NOMO-1 treated with dmso at 0.1 percent for 144 hours (cell line): ENCODE results near the gene PRDM2.

ENCODE experiments used
- DNase-seq: peaks from one replicate; lab custom pipeline; 2025; ENCODE audit not compliant: unreplicated experiment; lab: John Stamatoyannopoulos, UW

The PRDM2 gene

GRCh38 chr1:13731897-13732296 is 31.9 kb downstream of the PRDM2 start:
- DNase-seq = no peak

DNA sequence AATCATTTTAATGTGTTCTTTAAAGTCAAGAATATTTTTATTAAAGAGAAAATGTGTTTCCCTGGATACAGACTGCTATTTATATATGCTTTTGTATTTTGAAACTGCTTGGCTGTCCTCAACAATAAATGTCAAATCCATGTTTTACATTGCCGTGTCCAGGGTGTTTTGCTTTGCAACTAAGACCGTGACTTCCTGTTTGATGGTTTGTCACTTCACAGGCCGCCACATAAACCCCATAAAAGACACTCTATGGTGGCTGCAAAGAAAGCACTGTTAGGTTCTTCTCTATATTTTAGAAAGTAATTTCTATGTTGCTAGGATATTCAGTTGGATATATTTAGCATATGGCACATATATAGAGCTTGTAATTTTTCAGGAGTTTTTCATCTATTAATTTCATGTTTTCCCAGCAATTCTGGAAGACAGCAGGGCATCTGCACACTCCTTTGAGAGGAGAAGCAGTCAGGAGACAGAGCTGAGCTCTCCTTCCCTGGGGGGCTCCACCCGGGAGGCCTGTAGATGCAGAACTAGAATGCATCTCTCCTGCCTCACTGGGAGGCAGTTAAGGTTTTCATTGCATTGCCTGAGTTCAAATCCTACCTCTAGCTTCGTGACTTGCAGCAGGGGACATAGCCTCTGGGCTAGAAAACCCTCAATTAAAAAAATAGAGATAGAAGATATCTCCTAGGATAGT is 33.1 kb downstream of the PRDM2 start:
- no peak for DNase-seq

DNA sequence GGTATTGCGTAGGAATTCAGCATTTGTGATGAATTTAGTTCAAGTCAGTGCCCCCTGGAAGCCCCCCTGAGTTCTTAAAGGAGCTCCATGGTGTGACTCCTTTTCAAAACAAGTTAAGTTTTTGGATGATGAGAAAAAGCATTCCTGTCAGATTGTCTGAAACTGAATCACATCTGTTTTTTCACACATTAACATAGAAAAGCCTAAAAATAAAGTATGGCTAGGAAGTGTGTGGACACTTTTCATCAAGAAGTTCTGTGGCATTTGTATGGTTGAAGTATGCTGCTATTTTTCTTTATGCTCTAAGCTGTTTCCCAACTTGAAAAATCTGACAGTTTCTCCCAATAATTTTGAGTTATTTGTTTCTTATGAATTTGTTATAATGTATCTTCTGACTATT is 33.7 kb downstream of the PRDM2 start:
- DNase-seq = no peak

DNA sequence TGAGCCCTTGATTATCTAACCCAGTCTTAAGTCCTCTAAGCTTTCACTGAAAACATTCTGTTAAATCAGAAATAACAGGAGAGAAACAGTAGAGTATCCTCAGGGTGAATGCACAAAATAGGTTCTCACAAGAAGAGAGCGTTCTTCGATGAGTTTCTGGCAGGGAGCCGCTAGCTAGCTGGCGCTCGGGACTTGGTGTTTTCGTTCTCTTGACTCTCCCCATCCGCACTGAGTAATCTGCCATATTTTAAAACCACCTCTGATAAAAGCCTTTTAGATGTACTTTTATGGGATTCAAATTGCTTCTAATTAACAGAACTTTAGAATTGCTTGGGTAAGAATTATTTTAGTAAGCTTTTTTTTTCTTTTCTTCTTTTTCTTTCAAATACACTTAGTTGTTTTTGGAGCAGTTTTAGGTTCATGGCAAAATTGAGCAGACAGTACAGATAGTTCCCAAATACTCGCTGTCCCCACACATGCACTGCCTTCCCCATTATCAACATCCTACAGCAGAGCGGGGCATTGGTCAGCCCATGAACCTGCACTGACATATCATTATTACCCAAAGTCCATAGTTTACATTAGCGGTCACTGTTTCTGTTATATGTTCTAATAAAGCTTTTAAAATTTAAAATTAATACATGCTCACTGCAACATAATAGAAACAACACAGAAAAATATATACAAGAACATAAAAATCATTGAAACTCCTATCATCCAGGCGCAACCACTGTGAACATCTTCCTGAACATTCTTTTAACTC is 35.4 kb downstream of the PRDM2 start:
- no peak for DNase-seq

GRCh38 chr1:13737398-13737797 is 37.4 kb downstream of the PRDM2 start:
- no peak for DNase-seq

DNA sequence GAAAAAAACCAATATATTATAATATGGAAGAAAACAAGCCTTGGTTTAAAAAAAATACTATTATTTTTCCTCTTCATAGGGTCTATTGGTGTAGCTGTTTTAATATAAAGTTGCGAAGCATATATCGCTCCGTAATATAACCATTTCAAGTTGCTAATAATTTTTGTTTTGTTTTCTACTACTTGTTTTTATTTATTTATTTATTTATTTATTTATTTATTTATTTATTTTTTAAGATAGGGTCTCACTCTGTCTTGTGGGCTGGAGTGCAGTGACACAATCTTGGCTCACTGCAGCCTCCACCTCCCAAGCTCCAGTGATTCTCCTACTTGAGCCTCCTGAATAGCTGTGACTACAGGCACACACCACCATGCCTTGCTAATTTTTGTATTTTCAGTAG is 46.4 kb downstream of the PRDM2 start:
- no peak for DNase-seq

DNA sequence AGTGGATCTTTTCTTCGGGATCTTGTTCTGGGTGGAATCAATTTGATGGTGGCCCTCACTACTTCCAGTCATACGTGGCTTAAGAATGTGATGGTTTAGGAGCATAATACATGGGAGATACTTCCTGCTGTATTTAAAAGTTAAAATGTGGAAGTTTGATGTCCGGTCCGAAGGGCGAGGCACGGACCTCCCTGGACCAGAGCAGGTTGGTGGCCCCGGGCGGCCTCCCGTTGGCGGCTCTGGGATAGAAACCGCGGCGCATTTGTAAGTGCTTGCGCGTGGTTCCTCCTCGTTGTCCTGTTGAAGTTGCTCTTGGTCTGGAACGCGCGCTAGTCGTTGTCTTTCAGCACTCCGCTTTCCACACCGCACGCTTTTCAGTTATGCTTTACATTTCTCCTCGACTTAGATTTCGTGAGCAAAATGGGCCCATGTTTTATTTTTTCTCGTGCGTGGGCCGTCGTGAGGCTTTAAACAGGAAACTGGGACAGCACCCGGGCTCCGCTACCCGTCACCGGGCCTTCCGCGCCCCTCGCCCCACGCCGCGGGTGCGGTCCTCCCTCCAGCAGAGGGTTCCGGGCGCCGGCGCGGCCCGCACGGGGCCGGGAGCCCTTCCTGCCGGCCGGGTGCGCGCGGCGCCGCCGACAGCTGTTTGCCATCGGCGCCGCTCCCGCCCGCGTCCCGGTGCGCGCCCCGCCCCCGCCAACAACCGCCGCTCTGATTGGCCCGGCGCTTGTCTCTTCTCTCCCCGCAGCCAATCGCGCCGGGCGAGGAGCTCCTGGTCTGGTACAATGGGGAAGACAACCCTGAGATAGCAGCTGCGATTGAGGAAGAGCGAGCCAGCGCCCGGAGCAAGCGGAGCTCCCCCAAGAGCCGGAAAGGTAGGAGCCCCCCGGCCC is 48.9 kb downstream of the PRDM2 start:
- peak; percentile 88 for DNase-seq

DNA sequence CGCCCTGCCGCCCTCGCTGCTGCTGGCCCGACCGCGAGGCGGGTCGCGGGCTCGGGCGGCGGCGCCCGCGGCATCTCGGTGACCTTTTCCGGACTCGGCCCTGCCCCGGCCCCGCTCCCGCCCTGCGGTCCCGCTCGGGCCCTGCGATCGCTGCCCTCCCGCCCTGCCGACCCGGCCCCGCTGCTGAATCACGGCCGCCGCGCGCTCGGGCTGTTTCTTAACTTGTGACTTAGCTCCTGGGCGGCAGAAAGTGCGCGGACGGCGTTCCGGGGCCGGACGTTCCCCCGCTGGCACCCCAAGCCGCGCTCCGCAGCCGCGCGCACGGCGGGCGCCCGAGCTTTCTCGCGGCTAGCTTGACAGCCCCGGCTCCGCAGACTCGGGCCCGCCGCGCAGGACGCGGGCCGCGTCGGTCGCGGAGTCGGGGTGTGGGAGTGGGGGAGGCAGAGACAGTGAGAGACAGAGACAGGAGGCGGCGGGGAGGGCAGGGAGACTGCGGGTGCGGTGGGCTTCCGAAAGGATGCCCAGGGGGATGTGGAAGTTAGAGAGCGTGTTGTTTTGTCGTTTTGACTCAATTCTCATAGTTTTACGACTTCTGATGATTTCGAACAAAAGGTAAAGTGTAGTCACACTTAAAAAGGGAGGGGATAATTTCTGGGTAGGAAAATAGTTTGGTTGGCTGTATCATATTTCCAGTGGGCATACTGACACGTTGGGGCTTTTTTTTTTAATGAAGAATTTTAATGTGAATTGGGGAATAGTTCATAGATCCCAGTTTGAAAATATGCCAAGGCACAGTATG is 49.8 kb downstream of the PRDM2 start:
- peak; percentile 44 for DNase-seq

GRCh38 chr1:13751458-13751871 is 51.5 kb downstream of the PRDM2 start:
- DNase-seq = no peak

DNA sequence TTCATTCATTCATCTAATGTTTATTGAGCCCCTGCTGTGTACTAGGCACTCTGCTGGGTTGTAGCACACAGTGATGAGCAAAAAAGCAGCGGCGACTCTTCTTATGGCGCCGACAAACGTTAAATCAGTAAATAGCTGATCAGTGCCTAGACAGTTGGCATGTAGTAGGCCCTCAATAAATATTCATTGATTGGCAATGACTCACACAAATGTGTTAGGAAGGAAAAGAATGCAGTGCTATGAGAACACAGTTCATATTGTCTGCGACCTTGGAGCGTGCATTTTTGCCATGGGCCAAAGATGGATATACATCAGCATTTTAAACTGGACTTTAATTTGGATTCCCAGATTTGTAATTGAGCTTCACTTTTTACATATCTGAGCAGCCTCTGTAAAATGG is 52.0 kb downstream of the PRDM2 start:
- no peak for DNase-seq

DNA sequence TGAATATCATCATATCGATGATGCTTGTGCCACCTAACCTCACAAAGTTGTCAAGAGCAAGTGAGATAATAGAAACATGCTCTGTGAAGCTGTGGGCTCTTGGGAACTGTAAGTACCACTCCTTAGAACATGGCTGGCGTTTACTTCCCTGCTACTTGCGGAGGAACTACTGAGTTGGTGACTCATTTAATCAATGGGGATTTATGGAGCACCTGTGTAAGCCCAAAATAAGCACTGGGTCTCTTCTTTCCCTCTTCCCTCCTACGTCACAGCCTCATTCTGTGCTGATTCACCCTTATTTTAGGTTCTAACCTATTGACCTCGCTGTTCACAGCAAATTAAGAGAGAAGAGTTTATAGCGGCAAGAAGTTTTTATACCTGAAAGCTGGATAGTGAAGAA is 52.9 kb downstream of the PRDM2 start:
- no peak for DNase-seq

GRCh38 chr1:13753636-13754402 is 53.8 kb downstream of the PRDM2 start:
- no peak for DNase-seq

DNA sequence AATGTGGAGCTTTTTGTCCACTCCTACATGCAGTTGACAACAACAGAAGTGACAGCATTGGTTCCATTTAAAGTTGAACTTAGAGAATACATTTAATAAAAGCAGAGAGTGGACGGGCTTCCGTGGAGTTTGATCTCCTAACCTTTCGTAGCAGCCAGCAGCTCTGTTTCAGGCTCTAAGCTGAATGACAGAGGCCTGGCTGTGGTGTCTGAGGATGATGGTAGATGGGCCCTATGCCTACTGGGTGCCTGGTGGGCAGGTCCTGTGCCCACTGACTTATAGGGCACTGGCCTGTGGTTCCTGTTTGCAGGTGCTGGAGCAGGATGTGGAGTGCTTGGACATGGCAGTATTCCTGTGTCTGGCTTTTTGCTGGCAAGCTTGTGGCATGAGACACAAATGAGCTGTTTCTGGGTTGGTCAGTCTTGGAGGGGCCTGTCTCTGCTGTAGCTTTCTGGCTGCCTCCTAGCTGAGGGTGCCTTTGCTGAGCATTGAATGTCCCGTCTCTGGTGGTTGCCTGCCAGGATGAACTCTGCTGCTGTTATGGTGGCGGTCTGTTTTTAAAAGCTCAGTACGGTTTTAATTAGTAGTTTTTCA is 54.6 kb downstream of the PRDM2 start:
- DNase-seq = no peak

DNA sequence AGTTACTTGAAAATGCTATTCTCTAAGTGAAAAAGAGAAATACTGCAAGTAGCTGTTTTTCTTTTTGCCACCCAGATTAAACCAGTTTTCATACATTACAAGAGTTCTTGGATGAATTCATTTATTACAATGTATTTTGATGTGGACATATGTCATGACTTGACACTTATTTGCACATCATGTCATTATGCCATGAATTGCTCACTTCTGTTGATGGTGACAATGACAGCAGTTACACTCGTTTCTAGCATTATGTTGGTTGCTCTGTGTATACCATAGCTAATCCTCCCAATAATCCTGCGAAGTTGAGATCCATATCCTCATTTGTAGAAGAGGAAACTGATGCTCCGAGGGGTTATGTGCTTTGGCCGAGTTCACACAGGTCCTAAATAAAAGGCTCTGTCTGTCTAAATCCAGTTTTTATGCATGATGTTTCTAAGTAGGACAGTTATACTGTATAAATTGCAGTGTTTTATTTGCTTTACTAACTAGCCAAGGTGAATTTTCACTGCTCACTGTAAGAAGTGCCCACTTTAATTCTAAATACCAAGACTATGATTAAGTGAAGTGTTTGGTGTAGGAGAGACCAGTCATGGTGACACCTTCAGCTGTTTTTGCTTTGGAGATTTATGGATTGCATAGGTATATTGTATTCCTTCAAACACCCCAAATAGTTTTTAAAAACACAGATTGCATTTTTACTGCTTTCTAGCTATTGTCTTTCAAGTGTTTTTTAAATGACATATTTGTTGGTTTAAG is 56.7 kb downstream of the PRDM2 start:
- DNase-seq = no peak

DNA sequence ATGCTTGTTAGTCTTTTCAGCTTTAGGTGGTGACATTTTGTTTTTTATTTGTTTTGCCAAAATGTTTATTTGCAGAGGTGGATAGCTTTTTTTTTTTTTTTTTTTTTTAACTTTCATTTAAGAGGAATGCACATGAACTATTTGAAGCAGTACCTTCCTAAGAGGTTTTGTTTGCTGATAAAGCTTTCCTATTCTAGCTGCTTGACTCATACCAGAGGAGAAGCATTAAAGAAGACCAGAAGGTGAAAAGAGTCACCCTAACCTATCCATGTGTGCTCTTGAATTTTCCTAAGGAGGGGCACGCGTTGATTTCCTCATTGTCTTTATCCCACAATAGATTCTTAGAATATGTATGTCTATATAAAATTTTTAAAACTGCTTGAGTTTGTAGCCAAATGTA is 57.7 kb downstream of the PRDM2 start:
- no peak for DNase-seq

DNA sequence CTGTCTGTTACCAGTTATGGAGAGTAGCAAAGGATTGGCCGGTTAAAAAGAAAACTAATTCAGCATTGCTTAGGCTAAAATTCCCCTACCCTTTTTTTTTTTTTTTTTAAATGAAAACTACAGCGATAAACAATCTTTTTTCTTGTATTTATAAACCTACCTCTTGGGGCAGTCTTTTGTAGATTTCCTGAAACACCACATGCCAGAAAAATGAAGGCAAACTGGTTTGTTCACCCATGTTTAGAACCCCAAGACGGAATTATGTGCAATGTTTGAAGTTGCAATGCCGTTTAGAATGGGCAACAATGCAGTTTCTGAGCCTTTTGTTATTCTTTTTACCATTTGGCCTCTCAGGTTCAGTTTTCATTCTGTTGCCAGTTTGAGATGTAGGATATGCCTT is 59.1 kb downstream of the PRDM2 start:
- no peak for DNase-seq

DNA sequence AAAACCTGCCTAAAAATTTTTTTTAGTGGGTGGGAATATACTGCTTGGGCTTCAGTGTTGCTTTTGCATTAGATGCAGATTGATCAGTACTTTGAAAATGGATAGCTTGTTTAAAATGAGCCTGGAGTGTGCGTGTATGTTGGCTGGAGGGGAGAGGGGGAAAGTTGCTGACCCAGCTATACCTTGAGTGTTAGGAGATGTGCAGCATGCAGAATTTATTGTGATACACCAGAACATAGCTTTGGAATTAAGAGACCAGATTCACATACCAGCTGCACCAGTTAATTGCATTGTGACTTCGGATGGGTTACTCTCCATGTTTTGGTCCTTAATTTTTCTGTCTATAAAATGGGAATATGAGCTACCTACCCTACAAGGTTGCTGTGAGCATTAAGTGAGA is 60.4 kb downstream of the PRDM2 start:
- no peak for DNase-seq

DNA sequence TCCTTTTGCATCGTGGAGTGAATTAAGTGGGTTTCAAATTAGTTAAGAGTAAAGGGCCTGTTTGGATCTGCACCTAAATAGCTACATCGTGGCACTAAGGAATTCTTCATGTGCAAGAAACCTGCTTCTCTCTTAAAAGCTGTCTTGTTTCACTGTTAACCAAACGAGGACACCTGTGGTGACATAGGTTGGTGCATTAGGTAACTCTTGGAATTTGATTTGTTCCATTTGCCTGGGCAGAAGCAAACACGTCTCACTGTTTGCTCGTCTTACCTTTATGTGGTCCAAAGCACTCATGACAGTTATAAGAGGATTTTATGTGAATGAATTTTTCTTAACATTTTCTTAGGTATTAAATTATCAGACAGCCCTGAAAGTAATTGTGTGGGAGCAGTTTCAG is 60.9 kb downstream of the PRDM2 start:
- no peak for DNase-seq

DNA sequence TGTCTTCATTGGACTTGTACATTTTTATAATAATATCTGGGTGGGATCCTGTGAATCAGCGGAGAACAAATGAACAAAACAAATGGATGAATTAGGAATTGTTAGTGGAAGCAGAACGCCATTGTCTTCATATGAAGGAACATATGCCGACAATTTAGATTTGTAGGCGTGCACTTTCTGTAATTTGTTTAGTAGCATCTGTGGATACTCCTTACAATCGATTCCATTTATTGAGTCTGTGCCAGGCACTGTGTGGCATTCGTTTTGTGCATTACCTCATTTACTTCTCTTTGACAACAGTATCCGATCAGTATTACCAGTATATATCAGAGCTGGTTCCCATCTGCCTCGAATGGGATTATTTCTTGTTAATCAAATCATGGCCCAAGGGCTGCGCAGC is 61.9 kb downstream of the PRDM2 start:
- no peak for DNase-seq
